DMS79 (cell line): ENCODE results near the gene SERPINE2.
"Not testable (repeated sequence)": the region's sequence is repeated elsewhere in the genome, so short reads cannot be mapped to it uniquely, and the experiment has no call there.

Experiments
- DNase-seq: peaks from one replicate; lab custom pipeline; 2025; lab: John Stamatoyannopoulos, UW

The SERPINE2 gene

GRCh38 chr2:223941579-223942277, 97.4 kb downstream of the SERPINE2 start:
- no peak for DNase-seq

- not testable (repeated sequence) for DNase-seq
These were observed 99.6 kb downstream of the SERPINE2 start for GRCh38 chr2:223939438-223939837.

GRCh38 chr2:223937535-223937934, 101.6 kb downstream of the SERPINE2 start:
- DNase-seq: no peak

- DNase-seq: no peak
These were observed 102.2 kb downstream of the SERPINE2 start for GRCh38 chr2:223936862-223937326.

- DNase-seq: no peak
These were observed 103.5 kb downstream of the SERPINE2 start for GRCh38 chr2:223935459-223936125.

GRCh38 chr2:223934870-223935269, 104.2 kb downstream of the SERPINE2 start:
- no peak for DNase-seq

GRCh38 chr2:223932816-223933800, 106.0 kb downstream of the SERPINE2 start:
- DNase-seq: no peak

- no peak for DNase-seq
These were observed 108.7 kb downstream of the SERPINE2 start for GRCh38 chr2:223930103-223930976.

- DNase-seq: no peak
These were observed 109.4 kb downstream of the SERPINE2 start for GRCh38 chr2:223929571-223930102.

GRCh38 chr2:223928113-223929006, 110.7 kb downstream of the SERPINE2 start:
- DNase-seq: no peak

GRCh38 chr2:223925106-223925505, 114.0 kb downstream of the SERPINE2 start:
- DNase-seq: no peak
